CD4-positive, alpha-beta T cell treated with Interleukin-4 for 1 hour (primary cell): ENCODE measurements around the gene ATP6V1F.

ENCODE experiments used
- DNase-seq, 2 donors: peaks; one replicate each; pipeline ENCODE4 v3.0.0-alpha.2; 2020 to 2022

Gene ATP6V1F

DNA sequence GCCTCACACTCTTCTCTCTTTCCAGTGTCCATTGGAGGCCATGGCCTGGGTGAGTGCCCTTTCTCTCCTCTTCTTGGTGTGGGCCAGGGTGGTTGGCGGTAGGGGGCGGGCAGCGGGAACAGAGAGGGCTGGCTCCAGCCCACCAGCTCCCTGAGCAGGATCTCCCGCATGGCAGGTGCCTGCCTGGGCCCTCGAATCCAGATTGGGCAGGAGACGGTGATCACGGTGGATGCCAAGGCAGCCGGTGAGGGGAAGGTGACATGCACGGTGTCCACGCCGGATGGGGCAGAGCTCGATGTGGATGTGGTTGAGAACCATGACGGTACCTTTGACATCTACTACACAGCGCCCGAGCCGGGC, 13.5 kb upstream of the ATP6V1F start:
- DNase-seq: no peak

DNA sequence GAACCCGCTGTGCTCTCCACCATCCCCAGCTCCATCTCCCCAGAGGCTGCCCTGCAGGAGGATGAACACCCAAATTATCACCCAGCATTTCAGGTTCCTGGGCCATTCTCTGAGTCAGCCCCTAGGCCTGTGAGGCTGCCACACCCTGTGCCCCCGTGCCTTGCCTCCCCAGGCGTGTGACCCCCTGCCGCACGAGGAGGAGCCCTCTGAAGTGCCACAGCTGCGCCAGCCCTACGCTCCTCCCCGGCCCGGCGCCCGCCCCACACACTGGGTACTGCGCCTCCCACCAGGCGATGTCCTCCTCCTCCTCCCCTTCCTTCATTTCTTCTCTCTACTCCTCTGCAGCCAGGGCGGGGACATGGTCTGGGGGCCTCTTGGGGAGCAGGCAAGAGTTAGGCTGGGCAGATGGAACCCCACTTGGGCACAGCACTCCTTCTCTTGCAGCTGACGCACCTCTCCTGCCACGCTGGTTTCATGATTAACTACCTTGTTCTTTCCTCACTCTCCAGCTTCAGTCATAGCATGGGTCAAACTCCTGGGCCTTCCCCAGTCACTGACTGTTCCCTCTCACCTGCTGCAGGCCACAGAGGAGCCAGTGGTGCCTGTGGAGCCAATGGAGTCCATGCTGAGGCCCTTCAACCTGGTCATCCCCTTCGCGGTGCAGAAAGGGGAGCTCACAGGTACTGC, 12.7 kb upstream of the ATP6V1F start:
- DNase-seq: no peak

DNA sequence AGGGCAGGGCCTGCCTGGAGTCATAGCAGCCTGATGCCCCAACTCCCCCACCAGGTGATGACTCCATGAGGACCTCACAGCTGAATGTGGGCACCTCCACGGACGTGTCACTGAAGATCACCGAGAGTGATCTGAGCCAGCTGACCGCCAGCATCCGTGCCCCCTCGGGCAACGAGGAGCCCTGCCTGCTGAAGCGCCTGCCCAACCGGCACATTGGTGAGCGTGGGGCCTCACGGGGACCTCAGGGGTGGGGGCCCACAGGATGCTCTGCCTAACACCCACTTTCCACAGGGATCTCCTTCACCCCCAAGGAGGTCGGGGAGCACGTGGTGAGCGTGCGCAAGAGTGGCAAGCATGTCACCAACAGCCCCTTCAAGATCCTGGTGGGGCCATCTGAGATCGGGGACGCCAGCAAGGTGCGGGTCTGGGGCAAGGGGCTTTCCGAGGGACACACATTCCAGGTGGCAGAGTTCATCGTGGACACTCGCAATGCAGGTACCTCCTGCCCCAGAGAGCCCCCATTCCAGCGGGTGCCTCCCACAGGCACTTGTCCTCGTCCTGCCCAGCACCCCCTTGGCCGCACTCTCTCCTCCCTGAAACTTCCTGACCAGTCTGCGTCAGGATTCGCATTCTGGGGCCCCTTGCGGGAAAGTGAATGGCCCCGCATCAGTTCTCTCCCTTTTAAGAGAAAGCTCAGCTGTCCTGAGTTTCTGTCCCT, 10.0 kb upstream of the ATP6V1F start:
- no peak for DNase-seq

DNA sequence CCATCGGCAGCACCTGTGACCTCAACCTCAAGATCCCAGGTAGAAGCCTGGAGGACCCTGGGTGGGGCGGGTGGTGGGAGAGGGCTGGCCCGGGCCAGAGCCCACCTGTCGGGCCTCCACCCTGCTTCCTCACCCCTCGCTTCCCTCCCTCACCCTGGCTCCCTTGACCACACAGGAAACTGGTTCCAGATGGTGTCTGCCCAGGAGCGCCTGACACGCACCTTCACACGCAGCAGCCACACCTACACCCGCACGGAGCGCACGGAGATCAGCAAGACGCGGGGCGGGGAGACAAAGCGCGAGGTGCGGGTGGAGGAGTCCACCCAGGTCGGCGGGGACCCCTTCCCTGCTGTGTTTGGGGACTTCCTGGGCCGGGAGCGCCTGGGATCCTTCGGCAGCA, 8.9 kb upstream of the ATP6V1F start:
- DNase-seq: no peak

DNA sequence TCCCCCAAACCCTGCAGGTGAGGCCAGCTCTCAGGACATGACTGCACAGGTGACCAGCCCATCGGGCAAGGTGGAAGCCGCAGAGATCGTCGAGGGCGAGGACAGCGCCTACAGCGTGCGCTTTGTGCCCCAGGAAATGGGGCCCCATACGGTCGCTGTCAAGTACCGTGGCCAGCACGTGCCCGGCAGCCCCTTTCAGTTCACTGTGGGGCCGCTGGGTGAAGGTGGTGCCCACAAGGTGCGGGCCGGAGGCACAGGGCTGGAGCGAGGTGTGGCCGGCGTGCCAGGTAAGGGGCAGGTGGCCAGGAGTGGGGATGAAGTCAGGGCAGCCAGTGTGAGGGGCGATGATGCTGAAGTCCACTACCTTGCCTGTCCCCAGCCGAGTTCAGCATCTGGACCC, 8.3 kb upstream of the ATP6V1F start:
- DNase-seq: no peak

DNA sequence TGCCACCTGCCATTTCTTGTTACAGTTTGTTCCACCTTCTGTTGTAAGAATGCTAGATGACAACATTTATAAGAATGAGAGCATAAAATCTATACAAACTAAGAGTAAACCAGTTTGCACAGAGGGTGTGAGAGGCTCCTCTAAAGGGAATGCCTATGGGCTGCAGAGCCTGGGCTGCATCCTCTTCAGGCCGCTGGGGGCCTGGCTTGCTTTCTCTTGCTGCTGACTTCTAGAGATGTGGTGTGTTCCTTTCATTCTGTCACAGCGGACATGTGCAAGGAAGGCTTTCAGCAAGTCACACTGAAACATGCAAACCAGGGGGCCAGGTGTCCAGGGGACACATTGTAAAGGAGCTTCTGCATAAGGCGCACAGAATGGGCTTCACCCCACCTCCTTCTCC, 7.1 kb upstream of the ATP6V1F start:
- no peak for DNase-seq

DNA sequence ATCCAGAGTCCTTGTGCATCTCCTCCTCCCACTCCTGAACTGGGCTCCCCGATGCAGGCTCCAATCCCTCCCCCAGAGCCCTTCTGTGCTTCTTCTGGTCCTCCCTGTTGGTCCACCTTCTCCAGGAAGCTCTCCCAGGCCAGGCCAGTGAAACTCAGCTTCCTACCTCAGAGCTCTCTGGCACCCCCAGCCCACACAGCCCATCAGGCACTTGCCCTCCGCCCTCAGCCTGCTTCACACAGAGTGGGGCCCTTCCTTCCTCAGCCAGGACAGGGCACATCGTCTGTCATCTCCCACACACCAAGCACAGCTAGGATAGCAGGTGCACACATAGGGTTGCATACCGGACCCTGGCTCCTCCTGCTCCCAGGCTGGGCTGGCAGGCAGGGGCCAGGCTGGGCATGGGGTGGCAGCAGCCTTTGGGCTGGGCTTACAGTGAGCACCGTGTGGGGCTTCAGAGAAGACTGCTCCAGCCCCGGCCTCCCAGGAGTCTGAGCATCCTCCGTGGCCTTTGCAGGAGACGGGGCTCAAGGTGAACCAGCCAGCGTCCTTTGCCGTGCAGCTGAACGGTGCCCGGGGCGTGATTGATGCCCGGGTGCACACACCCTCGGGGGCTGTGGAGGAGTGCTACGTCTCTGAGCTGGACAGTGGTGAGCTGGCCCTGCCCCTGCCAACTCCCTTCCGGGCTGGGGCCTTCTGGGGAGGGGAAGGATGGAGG, 6.5 kb upstream of the ATP6V1F start:
- no peak for DNase-seq

DNA sequence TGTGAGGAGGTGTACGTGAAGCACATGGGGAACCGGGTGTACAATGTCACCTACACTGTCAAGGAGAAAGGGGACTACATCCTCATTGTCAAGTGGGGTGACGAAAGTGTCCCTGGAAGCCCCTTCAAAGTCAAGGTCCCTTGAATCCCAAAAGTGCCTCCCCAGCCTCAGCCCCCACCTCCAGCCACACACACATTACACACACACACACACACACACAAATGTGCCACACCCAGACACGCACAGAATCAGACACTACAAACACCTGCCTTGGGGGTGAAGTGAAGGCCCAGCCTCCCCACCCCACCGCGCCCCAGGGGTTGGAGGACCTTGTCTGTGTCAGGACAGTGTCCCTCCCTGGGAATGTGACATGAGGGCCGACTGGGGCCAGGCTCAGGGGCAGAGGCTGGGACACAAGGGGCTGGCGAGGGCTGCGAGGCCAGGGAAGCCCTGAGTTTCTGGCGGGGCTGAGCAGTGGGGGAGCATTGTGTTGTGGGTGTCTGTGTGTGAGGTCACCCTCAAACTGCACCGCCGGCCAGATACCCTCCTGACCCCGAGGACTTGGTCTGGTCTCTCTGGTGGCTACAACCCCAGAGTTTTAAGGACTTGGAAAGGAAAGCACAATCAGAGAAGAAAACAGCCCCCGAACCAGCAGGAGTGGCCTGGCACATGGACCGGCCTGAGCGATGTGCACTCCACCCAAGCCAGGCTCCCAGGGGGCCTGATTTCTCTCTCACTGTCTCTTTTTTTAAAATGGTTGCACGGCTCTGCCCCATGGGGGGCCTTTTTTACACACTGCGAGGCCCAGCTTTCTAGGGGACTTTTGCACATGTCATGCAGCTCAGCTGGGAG, 4.0 kb upstream of the ATP6V1F start:
- no peak for DNase-seq

DNA sequence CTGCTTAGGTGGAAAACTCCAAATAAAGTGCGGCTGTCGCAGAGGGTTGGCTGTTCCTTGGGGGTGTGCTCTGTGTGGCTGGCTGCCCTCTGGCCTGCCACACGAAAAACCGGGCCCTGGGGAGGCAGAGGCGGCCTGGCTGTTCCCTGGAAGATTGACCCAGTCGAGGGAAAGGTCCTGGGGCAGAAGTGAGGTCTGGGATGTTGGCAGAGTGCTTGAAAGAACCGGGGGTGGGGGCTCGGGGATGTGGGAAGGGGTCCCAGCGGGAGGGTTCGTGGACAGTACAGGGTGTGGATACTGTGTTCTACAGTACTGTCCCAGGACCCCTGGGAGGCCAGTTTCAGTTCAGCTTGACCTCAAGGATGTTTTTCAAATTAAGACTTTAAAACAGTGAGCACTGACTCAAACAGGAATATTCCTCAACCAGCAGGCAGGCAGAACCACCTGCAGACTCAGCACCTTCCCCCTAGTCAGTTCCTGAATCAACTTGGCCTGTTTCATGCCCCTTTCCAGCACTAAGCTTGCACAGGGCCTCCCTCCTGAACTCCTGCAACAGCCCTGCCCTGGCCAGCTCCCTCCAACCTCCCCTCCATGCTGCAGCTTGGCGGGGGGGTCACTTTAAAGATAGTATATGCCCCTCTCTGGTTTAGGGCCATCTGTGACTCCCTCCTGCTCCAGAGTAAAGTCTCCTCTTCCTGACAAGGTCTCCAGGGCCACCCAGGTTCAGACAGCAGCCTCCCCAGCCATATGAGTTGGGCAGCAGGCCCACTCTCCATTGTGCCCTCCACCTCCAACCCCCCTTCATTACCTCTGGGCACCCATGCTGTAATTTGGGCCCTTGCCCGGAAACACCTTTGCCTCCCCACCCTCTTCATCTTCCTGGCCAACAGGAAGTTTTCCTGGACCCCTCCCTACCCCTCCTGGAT, 3.2 kb upstream of the ATP6V1F start:
- no peak for DNase-seq

DNA sequence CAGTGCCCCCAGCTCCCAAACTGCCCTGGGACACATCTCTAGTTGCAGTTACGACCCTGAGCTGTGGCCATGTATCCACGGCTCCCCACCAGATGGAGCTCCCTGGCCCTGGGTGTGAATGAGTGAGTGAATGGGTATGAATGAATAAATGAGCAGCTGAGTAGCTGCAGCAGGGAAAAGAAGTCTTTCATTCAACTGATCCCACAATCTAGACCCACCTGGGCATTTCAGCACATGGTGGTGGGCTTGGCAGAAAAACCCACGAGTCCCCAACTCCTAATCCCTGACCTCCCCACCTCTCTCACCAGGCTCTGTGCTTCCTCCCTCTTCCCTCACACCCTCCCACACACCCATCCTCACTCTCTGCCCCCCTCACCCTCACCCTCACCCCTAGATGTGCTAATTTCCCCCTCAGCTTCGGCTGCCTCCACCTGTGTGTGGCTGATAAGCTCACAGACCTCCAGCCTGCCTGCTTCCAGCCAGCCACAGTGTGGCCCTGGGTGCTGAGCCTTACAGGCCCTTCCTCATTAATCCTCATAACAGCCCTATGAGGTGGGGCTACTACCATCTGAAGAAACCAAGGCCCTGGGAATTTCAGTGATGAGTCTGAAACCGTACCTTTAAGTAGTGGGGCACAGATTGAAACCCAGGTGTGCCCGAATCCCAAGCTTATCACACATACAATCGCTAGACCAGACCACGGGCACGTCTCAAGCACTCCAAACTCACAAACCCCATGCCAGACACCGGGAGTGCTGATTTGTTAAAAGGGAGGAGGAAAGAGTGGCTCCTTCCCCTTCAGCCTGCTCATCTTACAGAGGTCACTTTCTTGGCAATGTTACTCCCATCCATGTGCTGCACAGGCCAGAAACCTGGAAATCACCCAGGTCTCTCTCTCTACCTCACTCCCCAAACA, 2.2 kb upstream of the ATP6V1F start:
- no peak for DNase-seq

DNA sequence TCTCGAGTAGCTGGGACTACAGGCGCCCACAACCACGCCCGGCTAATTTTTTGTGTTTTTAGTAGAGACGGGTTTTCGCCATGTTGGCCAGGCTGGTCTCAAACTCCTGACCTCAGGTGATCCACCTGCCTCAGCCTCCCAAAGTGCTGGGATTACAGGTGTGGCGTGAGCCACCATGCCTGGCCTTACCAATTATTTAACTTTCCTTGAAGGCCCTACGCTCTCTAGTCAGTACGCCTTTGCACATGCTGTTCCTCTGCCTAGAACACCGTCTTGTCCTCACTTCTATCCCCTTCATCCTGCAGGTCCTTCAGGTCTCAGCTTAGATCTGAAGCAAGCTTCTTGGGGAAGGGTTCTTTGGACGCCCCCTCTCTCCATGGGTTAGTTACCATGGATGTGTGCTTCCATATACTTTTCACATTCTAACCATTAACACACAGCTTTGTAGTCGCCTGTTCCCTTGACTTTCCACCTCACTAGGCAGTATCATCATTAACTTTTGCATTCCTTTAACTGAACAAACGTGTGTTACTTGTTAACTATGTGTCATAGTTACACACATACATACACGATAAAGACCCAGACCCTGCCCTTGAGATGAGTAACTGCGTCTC, 592 bp upstream of the ATP6V1F start:
- no peak for DNase-seq

DNA sequence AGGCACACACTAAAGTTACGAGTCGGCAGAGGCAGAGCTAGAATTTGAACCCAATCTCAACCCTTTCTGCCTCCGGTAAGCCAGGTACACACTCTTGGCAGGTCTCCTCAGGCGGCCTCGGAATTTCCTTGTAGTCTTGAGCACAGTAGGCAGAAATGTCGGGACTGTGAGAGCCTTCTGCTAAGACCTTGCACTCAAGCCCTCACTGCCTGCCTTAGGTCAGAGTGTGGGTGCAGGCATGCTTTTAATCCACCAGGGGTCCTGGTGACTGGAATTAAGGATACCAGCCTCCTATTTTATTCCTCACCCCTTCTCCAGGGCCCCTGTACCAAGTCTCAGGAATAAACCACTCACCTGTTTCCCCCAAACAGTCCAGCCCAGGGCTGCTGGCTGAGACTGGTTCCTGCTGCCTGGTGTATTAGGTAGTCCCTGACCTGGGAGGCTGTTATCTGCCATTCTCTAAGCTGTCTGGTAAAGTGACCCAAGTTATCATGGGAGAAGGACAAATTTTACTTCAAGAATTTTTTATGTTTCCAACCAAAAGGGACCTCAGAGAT, 855 bp downstream of the ATP6V1F start:
- DNase-seq: peak; percentile 46 to 57

DNA sequence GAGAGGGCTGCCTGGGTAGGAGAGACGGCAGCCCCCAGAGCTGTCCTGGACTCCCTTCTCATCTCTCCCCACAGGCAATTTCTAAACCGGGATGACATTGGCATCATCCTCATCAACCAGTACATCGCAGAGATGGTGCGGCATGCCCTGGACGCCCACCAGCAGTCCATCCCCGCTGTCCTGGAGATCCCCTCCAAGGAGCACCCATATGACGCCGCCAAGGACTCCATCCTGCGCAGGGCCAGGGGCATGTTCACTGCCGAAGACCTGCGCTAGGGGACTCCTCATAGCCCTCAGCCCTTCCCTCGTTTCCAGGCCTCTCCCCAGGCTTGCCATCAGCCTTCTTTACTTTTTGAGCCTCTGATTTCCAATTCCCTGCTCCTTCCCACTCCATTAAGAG, 2.6 kb downstream of the ATP6V1F start:
- DNase-seq: no peak

DNA sequence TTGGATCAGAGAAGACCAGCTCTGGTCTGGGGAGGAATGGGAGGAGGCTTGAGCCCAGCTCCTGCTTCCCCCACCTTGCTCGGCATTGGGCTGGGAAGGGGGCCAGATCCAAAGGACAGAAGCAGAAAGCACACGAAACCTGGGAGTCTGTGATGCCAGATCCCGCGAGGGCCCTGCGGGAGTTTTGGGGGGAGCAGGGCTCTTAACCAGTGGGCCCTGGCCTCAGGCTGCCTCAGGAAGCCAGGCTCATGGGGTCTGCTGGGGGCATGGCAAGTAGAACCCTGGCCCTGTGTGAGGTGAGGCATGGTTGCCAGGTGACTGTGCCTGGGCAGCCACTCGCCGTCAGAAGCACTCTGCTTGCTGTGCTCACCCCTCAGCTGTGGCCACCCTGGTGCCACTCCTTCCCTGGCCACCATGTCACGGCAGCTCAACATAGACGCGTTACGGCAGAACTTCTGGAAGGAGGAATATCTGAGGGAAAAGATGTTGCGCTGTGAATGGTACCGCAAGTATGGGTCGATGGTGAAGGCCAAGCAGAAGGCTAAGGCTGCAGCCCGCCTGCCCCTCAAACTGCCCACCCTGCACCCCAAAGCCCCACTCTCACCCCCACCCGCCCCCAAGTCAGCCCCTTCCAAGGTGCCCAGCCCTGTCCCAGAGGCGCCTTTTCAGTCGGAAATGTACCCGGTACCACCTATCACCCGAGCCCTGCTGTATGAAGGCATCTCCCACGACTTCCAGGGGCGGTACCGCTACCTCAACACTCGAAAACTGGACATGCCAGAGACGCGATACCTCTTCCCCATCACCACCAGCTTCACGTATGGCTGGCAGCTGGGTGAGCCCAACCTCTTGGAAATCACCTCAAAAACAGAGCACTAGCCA, 3.6 kb downstream of the ATP6V1F start:
- no peak for DNase-seq

DNA sequence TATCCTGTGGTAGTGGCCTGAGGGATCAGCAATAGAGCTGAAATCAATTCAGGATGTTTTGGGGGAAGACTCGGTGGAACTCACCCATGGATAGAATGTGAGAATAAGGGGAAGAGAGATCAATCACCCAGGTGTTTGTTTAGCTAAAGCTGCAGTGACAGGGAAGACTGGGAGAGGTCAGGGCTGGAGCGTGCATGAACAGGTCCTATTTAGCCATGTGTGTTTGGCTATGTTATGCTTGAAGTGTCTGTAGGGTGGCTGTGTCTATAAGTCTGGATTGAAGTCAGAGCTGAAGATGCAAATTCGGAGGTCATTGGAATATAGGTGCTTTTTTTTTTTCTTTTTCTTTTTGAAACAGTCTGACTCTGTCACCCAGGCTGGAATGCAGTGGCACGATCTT, 4.6 kb downstream of the ATP6V1F start:
- DNase-seq: no peak

DNA sequence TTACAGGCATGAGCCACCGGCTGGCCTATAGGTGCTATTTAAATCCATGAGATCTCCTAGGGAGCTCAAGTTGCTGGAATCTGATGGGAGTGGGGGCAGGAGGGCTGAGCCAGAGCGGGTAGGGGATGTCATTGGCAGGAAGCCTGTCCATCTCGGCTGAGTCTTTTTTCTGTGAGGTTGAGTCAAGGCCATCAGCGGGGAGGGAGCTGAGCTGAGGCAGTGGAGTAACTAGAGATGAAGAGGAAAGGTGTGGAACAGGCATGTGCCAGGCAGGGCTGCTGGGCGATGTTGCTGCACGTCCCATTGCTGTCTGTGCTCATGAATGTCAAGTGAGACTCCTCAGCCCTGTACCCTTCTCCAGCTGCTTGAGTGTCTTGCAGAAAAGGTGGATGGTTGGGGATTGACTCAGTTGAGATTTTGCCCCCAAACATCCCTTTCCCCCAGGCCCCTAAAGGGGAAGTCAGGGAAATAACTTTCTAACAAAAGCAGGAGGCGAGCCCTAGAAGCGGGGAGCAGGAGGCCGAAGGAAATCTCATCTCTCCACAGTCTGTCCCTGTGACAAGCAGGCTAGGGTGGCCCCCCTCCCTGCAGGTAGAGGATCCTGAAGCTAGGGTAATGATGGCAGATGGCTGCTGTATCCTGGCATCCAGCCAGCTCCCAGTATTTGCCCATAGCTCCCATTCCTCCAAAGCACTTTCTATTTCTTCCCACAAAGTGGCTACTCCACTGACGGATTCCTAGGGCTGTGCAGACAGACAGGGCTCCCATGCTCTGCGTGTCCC, 5.4 kb downstream of the ATP6V1F start:
- no peak for DNase-seq

DNA sequence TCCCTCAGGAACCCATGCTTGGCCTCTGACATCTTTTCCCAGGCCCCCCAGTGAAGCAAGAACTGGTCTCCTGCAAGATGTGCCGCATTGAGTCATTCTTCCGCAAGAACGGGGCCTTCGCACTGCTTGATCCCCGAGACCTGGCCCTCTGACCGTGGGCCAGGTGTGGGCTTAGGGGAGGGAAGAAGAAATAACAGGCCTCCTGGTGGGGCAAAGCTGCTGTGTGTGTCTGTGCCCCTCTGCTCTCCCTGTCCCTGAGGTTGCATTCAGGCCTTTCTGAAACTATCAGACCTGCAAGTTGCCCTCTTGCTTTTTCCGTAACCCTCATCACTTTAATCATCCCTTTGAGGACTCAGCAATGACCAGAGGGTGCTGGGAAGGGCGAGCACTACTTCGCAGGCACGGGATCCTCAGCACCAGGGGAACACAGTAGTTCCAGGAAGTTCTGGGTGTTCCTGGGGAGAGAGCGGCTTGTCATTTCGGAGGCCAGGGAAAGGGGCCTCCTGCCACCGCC, 6.0 kb downstream of the ATP6V1F start:
- no peak for DNase-seq
